AG04450 (cell line): Measurements from ENCODE around the gene TRMT2A. TPM values are rescaled to one million over a fixed set of nuclear protein-coding genes. Genes with fewer than 3 reads are reported as not detected.

Experiments
- CTCF ChIA-PET: fragments of 300-600, 350-600 bp; formaldehyde crosslinking; extraction: SDS; loops from one replicate; lab custom pipeline; 2022; ENCODE audit warnings: antibody characterized with exemption, inconsistent platforms; lab: Charles Lee
- POLR2A ChIA-PET: fragments of 350-600 bp; formaldehyde crosslinking; extraction: SDS; loops from one replicate; lab custom pipeline; 2021; ENCODE audit warnings: antibody characterized with exemption, inconsistent platforms; lab: Yijun Ruan, JAX
- DNase-seq: peaks from one replicate; pipeline ENCODE4 v3.0.0-alpha.2; 2011; ENCODE audit warnings: low read depth, low spot score
- H3K27ac ChIP-seq: one replicate; pipeline ENCODE4 v1.5.1; 2012; ENCODE audit warnings: low read depth, low read length, control low read depth
- H3K27me3 ChIP-seq: one replicate; pipeline ENCODE4 v1.6.0; 2012; ENCODE audit warnings: low read length; ENCODE audit not compliant: control insufficient read depth, insufficient read depth
- H3K4me3 ChIP-seq: 2 replicates; pipeline ENCODE4 v1.5.1; 2011; ENCODE audit warnings: mild to moderate bottlenecking, low read depth, low read length, control low read depth
- H3K9me3 ChIP-seq: 2 replicates; pipeline ENCODE4 v1.5.1; 2012; ENCODE audit warnings: low read length; ENCODE audit not compliant: control insufficient read depth, insufficient read depth
- CTCF ChIP-seq: IDR thresholded peaks from 2 replicates; pipeline ENCODE4 v1.5.1; 2011; ENCODE audit warnings: low read depth, low read length, control low read depth, inconsistent platforms
- polyA plus RNA-seq: library from polyadenylated mRNA; depleted of rRNA; stranded (reverse); fragments of >200 nt; gene quantifications from 2 replicates; pipeline ENCODE4 v1.2.3, GENCODE V29; 2011

TRMT2A gene
- polyA plus RNA-seq, 1 experiment = 15.6 TPM

GRCh38 chr22:20153945-20154344 lies 36.9 kb upstream of the TRMT2A start:
- no peak overlapping the region for H3K27ac ChIP-seq
- no peak; the same call in none of the 2 replicates for TF ChIP-seq CTCF
- H3K4me3 ChIP-seq = no peak overlapping the region
- no peaks in the 10 kb centered on the region; the same call in 1 of the 2 replicates for H3K9me3 ChIP-seq
- DNase-seq = no peak
- H3K27me3 ChIP-seq = no peaks in the 10 kb centered on the region
- ChIA-PET POLR2A (no interaction called here), CTCF (interaction anchor here (0.7 to 1.1 kb wide), 2 partner anchors 129 to 163 kb away, joined by 3 read pairs; no protein-coding TSS in a partner anchor)

- POLR2A ChIA-PET = no interaction called here
- TF ChIP-seq CTCF = no peak
- Histone ChIP-seq H3K4me3 (no peak overlapping the region), H3K27me3 (no peaks in the 10 kb centered on the region), H3K27ac (no peak overlapping the region), H3K9me3 (no peaks in the 10 kb centered on the region; the same call in 1 of the 2 replicates)
- no peak for DNase-seq
- CTCF ChIA-PET = interaction anchor here (1.6 kb wide), 1 partner anchor 266 kb away, joined by 6 read pairs; no protein-coding TSS in a partner anchor
Measured at GRCh38 chr22:20152464-20152890, 35.5 kb upstream of the TRMT2A start.

- Histone ChIP-seq H3K9me3 (no peaks in the 10 kb centered on the region; the same call in 1 of the 2 replicates), H3K27me3 (no peaks in the 10 kb centered on the region), H3K27ac (no peak overlapping the region), H3K4me3 (no peak overlapping the region)
- no peak for DNase-seq
- CTCF ChIA-PET = interaction anchor here (0.9 to 1.6 kb wide), 2 partner anchors 167 to 267 kb away, joined by 3 to 6 read pairs; no protein-coding TSS in a partner anchor
- TF ChIP-seq CTCF = no peak
- POLR2A ChIA-PET = no interaction called here
Measured at GRCh38 chr22:20151276-20151588, 34.2 kb upstream of the TRMT2A start.

- CTCF ChIA-PET = interaction anchor here (0.9 to 1.6 kb wide), 2 partner anchors 167 to 268 kb away, joined by 3 to 6 read pairs; no protein-coding TSS in a partner anchor
Measured at GRCh38 chr22:20150381-20151275, 33.6 kb upstream of the TRMT2A start, which contains the start of gene CCDC188. Gene CCDC188 (minus strand): TSS chr22:20151055. CDS start chr22:20150986, 69 bp downstream.

More at GRCh38 chr22:20150381-20151275, 33.6 kb upstream of the TRMT2A start, which contains the start of gene CCDC188:
- no peak within 1 kb of the TSS for H3K4me3 ChIP-seq
- no peak for DNase-seq
- no peak for TF ChIP-seq CTCF
- POLR2A ChIA-PET = no interaction called here
- H3K27ac ChIP-seq = no peak within 1 kb of the TSS
- no peaks in the 10 kb centered on the region; the same call in 1 of the 2 replicates for H3K9me3 ChIP-seq
- no peaks in the 10 kb centered on the region for H3K27me3 ChIP-seq
